ENCODE data around the gene RNASEL. TPM values are rescaled to one million over a fixed set of nuclear protein-coding genes. Genes with fewer than 3 reads are reported as not detected.

Gene RNASEL
- total and polyA plus RNA-seq, 9 donors = 6.7 to 15.0 (median 9.7) TPM

GRCh38 chr1:182614796-182615454 lies 25.9 kb upstream of the RNASEL start:
- whole genome bisulfite sequencing, 3 donors = 1% methylated on average over 56 of the region's 56 CpGs
- H3K9me3 ChIP-seq = no peaks in the 10 kb centered on the region
- peak; percentile 82 to 87 (median 84) for DNase-seq
- no peaks in the 10 kb centered on the region for H3K36me3 ChIP-seq
- H3K27me3 ChIP-seq = no peaks in the 10 kb centered on the region
- no peak for TF ChIP-seq POLR2A (IDR thresholded peaks at IDR 0.05)
- TF ChIP-seq CTCF (IDR thresholded peaks at IDR 0.05) = no peak
- no peak for TF ChIP-seq EP300 (IDR thresholded peaks at IDR 0.05)
- intact Hi-C loops (cut with DNase I) = no loop called here
- H3K4me3 ChIP-seq = peak overlapping the region; percentile 38
- H3K27ac ChIP-seq = peak overlapping the region; percentile 92 to 97
- H3K4me1 ChIP-seq (ENCODE audit: insufficient read depth) = peaks cover 6% of the 10 kb centered on the region

GRCh38 chr1:182611787-182612186 lies 22.7 kb upstream of the RNASEL start:
- intact Hi-C loops (cut with DNase I) = no loop called here
- Histone ChIP-seq H3K27ac (no peak overlapping the region), H3K4me1 (ENCODE audit: insufficient read depth) (peaks cover 6% of the 10 kb centered on the region), H3K27me3 (no peaks in the 10 kb centered on the region), H3K9me3 (no peaks in the 10 kb centered on the region), H3K4me3 (no peak overlapping the region), H3K36me3 (no peaks in the 10 kb centered on the region)
- TF ChIP-seq EP300 (IDR thresholded peaks at IDR 0.05) (no peak), POLR2A (IDR thresholded peaks at IDR 0.05) (no peak), CTCF (IDR thresholded peaks at IDR 0.05) (no peak)
- DNase-seq = no peak
- WGBS, 3 donors = 77 to 81% (median 79%) methylated on average over 8 of the region's 8 CpGs

GRCh38 chr1:182611326-182611725 lies 22.3 kb upstream of the RNASEL start:
- DNase-seq = no peak
- intact Hi-C loops (cut with DNase I) = no loop called here
- H3K36me3 ChIP-seq = no peaks in the 10 kb centered on the region
- H3K27me3 ChIP-seq = no peaks in the 10 kb centered on the region
- 57 to 72% (median 63%) methylated on average over 1 of the region's 1 CpG for WGBS, 3 donors
- no peak for TF ChIP-seq CTCF (IDR thresholded peaks at IDR 0.05)
- no peak for TF ChIP-seq POLR2A (IDR thresholded peaks at IDR 0.05)
- TF ChIP-seq EP300 (IDR thresholded peaks at IDR 0.05) = no peak
- no peaks in the 10 kb centered on the region for H3K9me3 ChIP-seq
- H3K4me1 ChIP-seq (ENCODE audit: insufficient read depth) = peaks cover 6% of the 10 kb centered on the region
- H3K27ac ChIP-seq = no peak overlapping the region
- H3K4me3 ChIP-seq = no peak overlapping the region

- DNase-seq = no peak
- Histone ChIP-seq H3K9me3 (no peaks in the 10 kb centered on the region), H3K27me3 (no peaks in the 10 kb centered on the region), H3K4me3 (no peak overlapping the region), H3K27ac (no peak overlapping the region), H3K4me1 (ENCODE audit: insufficient read depth) (peaks cover 3% of the 10 kb centered on the region), H3K36me3 (no peaks in the 10 kb centered on the region)
- intact Hi-C loops (cut with DNase I) = no loop called here
- TF ChIP-seq CTCF (IDR thresholded peaks at IDR 0.05) (no peak), EP300 (IDR thresholded peaks at IDR 0.05) (no peak), POLR2A (IDR thresholded peaks at IDR 0.05) (no peak)
- 72 to 78% (median 74%) methylated on average over 6 of the region's 6 CpGs for WGBS, 3 donors
Measured at GRCh38 chr1:182610606-182611194, 21.6 kb upstream of the RNASEL start.
